ENCODE results near the gene ZNF679.
A peak's percentile ranks its signal among the peaks of the same experiment; 100 is the strongest.
"Not testable (repeated sequence)": the region's sequence is repeated elsewhere in the genome, so short reads cannot be mapped to it uniquely, and the experiment has no call there.

The ZNF679 gene

DNA sequence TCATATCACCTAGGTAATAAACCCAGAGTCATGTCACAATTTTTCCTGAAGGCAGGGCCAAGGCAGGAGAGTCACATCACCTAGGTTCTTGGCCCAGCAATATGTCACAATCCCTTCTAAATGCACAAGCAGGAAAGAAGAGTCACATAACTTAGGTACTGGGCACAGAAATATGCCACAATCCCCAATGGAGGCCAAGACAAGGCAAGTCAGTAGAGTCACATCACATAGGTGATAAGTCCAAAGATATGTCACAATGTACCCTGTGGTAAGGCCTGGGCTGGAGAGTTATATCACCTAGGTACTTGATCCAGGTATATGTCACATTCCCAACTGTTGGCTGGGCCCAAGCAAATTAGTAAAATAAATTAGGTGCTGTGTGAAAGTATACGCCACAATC lies at the start of gene ZNF679:
TSS of gene ZNF679 (plus strand) at position 301 of the 400 bp plus-strand sequence. CDS start 20,644 bp downstream, outside the sequence.
- not testable (repeated sequence) for DNase-seq

DNA sequence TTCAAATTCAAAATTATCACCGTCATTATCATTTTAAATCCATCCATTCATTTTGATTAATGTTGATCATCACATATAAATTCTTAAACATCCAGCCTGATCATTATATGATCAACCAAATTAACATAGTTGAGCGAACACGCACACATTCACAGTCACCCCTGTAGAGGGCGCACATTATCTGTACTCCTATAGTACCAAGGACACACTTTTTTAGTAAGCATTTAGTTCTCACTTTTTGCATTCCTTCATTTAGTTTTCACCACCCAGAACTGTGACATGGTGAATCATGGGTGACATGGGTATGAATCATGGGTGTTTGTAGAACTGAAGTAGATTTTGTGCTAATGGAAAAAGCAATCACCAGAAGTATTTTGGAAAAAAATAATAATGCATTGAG lies 47.3 kb upstream of the ZNF679 start:
- no peak for DNase-seq

DNA sequence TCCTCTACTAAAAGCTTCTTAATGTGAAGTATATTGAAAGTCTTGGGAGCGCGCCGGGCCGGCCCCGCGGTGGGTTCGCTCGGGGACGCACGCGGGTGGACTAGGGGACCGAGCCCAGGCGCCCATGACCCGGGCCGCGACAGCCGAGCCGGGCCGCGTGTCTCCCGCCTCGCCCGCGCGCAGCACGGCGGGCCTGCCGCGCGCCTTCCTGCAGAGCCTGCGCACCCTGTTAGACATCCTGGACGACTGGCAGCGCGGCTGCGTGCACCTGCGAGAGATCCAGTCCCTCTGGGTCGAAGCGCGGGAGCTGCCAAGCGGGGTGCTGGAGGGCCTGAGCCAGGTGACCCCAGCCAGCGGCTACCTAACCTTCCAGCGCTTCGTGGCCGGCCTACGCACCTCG lies 46.7 kb upstream of the ZNF679 start:
- no peak for DNase-seq

DNA sequence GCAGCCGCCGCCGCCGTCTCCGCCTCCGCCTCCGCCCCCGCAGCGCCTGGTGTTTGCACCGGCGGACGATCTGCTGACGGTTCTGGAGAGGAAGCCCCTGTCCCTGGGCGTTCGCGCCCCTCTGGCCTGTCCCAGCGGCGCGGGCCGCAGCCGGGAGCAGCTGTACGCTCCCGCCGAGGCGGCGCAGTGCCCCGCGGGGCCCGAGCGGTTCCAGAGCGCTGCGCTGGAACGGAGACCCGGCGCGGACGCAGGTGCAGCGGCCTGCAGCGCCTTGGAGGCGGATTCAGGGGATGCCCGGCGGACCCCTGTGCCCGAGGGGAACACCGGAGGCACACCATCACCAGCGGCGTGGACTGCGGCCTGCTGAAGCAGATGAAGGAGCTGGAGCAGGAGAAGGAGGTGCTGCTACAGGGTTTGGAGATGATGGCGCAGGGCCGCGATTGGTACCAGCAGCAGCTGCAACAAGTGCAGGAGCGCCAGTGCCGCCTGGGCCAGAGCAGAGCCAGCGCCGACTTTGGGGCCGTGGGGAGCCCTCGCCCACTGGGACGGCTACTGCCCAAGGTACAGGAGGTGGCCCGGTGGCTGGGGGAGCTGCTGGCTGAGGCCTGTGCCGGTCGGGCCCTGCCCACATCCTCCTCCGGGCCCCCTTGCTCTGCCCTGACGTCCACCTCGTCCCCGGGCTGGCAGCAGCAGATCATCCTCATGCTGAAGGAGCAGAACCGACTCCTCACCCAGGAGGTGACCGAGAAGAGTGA lies 46.1 kb upstream of the ZNF679 start:
- no peak for DNase-seq

DNA sequence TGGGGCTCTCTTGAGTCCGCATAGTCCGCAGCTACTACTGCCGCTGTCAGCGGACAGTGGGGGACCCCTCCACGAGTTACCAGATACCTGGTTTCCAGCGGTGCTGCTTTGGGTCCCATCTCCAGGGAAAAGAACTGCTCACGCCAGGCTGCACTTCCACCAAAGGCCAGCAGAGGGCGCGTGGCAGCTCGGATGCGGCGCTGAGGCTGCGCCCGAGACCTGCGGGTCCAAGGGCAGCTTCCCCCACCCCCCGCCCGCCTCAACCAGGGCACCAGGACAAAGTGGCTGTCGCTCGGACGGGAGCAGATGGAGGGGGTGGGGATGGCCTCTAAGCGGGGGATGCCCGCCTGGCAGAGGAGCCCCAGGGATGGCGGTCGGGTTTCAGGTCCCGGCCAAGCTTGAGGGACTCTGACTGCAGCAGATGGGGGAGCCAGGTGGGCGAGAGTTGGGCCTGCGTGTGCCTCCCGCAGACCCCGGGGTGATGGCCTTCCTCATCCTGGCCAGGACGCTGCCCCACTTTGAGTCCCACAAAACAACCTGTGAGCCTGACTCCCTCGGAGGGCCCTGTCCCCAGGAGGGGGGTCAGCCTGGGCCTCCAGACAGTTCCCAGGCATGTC lies 45.0 kb upstream of the ZNF679 start:
- DNase-seq, result no peak

DNA sequence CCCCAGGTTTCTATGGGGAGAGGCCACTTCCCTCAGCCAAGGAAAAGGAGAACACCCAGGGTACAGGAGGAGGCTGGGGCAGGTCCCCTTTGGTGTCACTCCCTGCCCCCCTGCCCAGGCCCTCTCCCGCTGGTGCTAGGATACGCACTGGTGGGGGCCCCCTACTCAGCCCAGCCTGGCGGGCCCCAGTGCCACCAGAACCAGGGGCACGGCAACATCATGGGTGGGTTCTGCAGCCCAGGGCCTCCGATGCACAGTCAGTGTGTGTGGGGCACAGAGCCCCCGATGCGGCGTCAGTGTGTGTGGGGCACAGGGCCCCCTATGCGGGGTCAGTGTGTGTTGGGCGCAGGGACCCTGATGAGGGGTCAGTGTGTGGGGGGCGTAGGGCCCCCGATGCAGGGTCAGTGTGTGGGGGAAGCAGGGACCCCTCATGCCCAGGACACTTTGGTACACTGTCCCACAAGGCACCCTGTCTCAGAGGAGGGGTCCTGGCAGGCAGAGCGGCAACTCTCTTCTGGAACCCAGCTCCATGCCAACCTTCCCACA lies 44.4 kb upstream of the ZNF679 start:
- DNase-seq, result no peak

DNA sequence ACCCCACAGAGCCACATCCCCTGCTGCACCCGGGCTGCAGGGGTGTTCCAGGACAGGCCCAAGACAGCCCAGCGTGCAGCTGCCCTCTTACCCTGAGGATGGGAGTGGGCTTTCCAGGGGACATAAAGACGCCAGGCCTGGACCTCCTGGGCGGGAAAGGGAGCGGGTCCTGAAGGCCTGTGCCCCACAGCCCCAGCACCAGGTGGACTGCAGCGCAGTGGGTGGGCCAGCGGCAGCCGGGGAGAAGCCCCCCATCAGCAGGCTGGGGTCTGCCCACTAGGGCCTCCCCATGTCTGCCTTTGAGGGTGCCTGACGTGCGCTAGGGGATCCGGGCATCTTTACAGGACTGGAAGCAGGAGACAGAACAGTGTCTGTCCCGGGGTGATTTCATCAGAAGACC lies 43.9 kb upstream of the ZNF679 start:
- DNase-seq, result no peak

DNA sequence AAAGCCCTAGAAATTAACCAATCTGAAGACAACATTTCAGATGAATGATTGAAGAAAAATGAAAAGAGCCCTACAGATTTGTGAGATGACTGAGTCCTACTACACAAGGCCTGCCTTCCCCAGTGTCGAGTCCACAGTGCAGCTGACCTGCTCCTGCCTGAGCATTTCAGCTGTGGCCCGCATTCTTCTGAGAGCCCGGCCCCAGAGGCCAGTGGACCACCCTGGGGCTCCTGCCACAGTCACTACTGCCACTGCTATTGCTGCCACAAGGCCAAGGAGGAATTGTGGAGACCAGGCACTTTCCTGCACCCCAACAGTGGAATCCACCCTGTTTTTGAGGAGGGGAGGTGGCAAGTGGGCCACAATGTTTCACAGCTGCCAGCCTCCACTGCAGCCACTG lies 40.9 kb upstream of the ZNF679 start:
- DNase-seq, result no peak

DNA sequence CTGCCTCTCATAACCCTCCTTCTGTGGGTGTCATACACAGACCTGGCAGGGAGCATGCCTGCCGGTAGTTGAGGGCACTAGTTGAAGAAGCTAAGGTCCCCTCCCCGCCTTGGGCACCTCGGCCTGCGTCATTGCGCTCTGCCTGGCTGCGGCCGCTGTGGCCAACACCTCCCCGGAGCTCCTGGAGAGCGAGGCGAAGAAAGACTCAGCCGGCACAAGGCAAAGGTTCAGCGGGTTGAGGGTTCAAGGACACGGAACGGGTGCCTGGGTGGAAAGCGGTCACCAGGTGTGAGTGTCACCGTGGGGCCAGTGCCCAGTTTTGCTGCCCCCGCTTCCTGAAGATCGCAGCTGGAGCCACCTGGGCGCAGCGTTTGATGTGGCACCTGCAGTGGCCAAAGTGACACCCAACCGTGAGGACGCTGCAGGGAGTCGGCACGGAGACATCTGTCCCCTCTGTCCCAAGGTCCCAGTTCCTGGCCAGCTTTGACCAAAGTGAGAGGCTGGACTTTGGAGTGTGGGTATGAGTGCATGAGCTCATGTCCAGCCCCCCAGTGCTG lies 36.0 kb upstream of the ZNF679 start:
- no peak for DNase-seq

DNA sequence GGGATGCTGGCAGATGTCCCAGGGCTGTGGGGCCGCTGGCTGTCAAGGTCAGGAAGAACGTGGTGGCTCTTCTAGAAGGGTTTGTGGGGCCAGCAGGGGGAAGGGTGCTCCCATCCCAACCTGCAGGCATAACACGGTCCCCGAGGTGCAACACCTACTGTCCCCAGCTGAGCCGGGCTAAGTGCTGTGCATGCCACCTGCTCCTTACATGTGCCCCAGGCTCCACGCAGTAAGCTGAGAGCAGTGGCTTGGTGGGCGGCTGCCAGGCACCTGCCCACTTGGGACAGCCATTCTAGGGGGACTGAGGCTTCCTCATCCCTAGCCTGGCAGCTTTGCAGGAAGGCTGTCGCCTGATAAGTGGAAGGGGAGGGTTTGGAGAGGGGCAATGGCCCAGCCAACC lies 35.5 kb upstream of the ZNF679 start:
- no peak for DNase-seq

DNA sequence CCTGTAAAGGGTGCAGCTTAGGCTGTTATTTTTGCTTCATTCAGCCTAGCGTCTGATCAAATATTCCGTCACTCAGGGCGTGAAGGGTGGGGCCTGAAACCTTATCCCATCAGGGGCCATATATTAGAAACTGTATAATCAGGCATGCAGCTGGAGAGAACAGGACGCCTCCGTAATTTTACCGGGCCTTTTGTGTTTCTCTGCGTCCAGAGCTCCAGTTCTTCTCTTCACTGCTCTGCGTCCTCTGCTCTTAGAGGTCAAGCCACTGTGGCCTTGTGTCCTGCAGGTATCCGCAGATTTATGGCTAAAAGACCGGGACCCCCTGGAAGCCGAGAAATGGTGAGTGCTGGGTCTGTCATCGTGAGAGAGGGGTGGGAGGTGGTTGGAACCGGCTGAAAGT lies 21.4 kb upstream of the ZNF679 start, which contains the start of gene ZNF735:
TSS of gene ZNF735 (plus strand) at position 301 of the 400 bp plus-strand sequence. CDS start at position 301, 0 bp downstream.
- DNase-seq, result no peak

DNA sequence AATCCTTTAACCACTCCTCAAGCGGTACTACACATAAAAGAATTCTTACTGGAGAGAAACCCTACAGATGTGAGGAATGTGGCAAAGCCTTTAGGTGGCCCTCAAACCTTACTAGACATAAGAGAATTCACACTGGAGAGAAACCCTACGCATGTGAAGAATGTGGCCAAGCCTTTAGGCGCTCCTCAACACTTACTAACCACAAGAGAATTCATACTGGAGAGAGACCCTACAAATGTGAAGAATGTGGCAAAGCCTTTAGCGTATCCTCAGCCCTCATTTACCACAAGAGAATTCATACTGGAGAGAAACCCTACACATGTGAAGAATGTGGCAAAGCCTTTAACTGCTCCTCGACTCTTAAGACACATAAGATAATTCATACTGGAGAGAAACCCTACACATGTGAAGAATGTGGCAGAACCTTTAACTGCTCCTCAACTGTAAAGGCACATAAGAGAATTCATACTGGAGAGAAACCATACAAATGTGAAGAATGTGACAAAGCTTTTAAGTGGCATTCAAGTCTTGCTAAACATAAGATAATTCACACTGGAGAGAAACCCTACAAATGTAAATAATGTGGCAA lies 8.5 kb upstream of the ZNF679 start:
- not testable (repeated sequence) for DNase-seq

DNA sequence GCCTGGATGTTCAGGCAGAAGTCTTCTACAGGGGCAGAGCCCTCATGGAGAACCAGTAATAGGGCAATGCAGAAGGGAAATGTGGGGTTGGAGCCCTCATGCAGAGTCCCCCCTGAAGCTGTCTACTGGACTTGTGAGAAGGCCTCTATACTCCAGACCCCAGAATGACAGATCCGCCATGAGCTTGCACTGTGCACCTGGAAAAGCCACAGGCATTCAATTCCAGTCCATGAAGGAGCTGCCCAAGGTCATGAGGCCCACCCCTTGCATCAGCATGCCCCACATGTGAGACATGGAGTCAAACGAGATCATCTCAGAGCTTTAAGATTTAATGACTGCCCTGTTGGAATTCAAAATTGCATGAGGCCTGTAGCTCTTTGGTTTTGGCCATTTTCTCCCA lies 4.9 kb upstream of the ZNF679 start:
- DNase-seq, result no peak

DNA sequence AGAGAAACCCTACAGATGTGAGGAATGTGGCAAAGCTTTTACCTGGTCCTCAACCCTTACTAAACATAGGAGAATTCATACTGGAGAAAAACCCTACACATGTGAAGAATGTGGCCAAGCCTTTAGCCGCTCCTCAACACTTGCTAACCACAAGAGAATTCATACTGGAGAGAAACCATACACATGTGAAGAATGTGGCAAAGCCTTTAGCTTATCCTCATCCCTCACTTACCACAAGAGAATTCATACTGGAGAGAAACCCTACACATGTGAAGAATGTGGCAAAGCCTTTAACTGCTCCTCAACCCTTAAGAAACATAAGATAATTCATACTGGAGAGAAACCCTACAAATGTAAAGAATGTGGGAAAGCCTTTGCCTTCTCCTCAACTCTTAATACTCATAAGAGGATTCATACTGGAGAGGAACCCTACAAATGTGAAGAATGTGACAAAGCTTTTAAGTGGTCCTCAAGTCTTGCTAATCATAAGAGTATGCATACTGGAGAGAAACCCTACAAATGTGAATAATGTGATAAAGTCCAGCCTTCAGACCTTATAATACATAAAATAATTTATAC lies 38.2 kb downstream of the ZNF679 start:
- no peak for DNase-seq

DNA sequence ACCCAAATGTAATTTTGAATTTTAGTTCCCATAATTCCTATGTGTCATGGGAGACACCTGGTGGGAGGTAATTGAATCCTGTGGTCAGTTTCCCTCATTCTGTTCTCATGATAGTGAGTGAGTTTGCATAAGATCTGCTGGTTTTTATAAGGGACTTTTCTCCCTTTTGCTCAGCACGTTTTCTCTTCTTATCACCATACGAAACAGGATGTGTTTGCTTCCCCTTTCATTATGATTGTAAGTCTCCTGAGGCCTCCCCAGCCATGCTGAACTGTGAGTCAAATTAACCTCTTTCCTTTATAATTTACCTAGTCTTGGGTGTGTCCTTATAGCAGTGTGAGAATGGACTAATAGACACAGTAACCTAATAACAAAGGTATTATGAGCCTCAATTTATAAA lies 49.4 kb downstream of the ZNF679 start:
- no peak for DNase-seq

DNA sequence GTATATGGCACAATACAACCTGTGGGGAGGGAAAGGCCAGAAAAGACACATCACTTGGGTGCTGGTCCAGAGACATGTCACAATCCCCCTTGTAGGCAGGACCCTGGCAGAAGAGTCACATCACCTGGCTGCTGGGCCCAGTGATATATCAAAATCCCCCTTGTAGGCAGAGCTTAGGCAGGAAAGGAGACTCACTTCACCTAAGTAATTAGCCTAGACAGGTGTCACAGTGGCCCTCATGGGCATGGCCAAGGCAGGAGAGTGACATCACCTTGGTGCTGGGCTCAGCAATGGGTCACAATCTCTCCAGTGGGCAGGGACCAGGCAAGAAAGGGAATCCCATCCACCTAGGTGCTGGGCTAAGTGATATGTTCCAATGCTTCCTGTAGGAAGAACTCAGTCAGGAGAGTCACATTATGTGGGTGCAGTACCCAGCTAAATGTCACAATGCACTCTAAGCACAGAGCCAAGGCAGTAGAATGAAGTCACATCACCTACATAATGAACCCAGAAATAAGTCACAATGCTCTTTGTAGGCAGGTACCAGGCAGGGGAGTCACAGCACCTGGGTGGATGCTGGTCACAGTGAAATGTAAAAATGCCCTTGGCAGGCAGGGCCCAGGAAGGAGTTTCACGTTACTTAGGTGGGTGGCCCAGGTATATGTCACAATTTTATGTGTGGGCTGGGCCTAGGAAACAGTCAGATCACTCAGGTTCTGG lies 66.6 kb downstream of the ZNF679 start:
- DNase-seq, result no peak

DNA sequence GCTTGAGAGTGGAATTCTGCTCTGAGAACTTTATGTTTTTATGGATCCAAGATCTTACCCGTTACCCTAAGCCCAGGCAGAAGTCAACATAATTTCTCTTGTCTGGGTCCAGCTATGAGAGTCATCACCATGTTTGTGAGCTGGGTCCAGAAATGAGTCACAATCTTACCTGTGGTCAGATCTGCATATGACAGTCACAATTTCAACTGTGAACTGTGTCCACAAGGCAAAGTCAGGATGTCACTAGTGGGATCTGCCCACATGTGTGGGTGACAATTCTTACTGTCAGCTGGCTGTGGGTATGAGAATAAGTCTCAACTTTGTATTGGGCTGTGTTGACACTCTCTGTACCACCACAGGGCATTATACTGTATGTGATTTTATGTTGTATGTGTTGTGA lies 69.1 kb downstream of the ZNF679 start:
- not testable (repeated sequence) for DNase-seq

DNA sequence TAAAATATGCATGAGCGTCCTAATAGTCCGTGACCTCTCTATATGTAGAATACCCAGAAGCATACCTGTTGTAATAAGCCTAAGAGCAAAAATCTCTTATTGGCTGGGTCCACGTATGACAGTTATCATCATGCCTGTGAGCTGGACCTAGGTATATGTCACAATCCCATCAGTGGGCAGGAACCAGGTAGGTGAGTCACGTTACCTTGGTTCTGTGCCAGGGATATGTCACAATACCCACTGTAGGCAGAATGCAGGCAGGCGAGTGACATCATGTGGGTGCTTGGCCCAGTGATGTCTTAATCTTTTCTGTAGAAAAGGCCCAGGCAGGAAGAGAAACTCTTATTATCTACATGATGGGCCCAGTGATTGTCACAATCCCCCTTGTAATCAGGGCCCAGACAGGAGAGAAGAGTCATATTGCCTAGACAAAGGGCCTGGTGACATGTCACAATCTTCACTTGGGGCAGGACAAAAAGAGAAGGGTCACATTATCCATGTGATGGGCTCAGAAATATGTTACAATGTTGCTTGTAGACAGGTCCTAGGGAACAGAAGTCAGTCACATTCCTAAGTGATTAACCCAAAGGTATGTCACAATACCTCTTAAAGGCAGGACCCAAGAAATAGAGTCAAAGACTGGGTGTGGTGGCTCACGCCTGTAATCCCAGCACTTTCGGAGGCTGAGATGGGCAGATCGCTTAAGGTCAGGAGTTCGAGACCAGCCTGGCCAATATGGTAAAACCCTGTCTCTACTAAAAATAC lies 72.5 kb downstream of the ZNF679 start:
- no peak for DNase-seq

DNA sequence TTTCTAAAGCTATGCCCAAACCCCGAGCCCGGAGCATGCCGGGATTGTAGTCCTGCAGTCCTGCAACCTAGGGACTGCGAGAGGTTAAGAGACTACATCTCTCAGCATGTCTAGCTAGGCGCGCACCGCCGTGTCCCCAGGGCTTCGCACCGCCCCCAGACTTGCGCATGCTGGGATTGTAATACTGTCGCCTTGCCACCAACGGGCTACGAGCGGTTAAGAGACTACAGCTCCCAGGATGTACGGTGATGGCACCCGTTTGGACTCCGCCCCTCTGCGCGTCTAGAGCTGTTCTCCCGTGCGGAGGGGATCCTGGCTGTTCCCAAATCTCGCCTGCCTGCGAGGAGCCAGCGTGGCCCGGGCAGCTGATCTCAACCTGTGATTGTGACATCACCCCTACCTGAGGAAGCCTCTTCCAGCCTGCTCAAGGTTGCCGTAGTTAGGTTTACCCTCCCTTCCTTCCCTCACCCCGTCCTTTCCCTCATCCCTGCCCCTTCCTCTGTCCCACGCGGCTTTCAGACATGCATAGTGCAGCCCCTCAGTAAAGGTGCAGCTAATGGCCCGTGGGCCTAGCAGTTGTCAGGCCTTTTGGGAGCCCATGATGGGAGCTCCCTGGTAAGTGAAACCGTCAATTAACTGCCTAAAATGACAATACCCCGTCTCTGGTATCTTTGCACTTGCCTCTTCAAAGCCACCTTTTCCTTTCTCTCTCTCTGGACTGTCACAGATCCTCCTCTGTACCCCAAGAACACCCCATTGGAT lies 79.2 kb downstream of the ZNF679 start:
- peak; percentile 98 for DNase-seq

DNA sequence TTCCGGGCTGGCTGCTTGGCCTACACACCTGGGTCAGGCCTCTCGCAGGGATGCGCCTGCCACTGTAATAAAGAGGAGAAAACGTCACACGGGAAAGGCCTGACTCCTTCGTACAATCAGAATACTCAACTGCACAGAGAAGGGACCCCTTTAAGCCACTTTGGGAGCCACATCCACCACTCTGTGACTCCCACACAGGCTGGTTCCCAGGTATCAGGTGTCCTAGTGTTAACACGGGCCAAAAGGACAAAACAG lies 79.7 kb downstream of the ZNF679 start:
- DNase-seq, result peak; percentile 39

DNA sequence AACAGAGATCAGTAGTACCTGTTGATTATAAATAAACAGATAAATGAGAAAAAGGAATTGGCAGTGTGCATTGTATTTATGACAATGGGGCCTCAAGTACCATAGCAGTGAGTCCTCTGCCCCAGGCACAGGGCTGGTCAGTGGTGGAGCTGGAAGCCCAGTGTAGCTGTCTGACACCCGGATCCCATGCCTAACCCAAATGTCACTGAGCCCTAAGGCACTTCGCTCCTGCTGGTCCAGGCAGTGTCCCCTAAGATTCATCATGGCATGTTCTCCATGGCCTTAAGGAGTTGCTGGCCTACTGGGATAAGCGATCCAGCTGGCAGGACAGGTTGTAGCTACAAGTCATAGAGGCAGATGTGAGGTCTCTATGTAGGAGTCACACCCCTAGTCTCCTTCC lies 82.2 kb downstream of the ZNF679 start:
- no peak for DNase-seq

Data from NCI-H146 (cell line).